Esophagus muscularis mucosa (tissue), 4 donors: ENCODE results near the gene GNB1.

ENCODE experiments used
- CTCF ChIP-seq, 3 experiments: fragments of 200-600 bp in 2 of 3; fragments of 450-650 bp in 1 of 3; sonication (generic) in 2 of 3; IDR thresholded peaks; one replicate each; pipeline ENCODE4 v1.5.1; 2017 to 2019; ENCODE audit warnings: antibody characterized with exemption in 3 of 3, mild to moderate bottlenecking in 2 of 3, moderate library complexity in 1 of 3
- EP300 ChIP-seq: sonication (generic); formaldehyde crosslinking; IDR thresholded peaks from one replicate; pipeline ENCODE4 v1.6.1; 2017; ENCODE audit warnings: antibody characterized with exemption
- POLR2A ChIP-seq: fragments of 450-650 bp; IDR thresholded peaks from one replicate; pipeline ENCODE4 v1.6.1; 2017; ENCODE audit warnings: antibody characterized with exemption, moderate library complexity, mild to moderate bottlenecking, low read depth
- POLR2AphosphoS5 ChIP-seq, 2 donors: sonication (generic); formaldehyde crosslinking; IDR thresholded peaks; one replicate each; pipeline ENCODE4 v1.6.1; 2017; ENCODE audit warnings: antibody characterized with exemption in 2 of 2

- TF ChIP-seq CTCF (IDR thresholded peaks at IDR 0.05) (no peak), POLR2AphosphoS5 (IDR thresholded peaks at IDR 0.05) (no peak), POLR2A (no peak), EP300 (no peak)
Observed at GRCh38 chr1:1764876-1765470, 125.9 kb downstream of the GNB1 start.
